OCI-LY3 (cell line): ENCODE data around the gene UBAC2.

ENCODE experiments used
- EZH2phosphoT487 ChIP-seq: fragments of 200-600 bp; shearing (Covaris generic); IDR thresholded peaks from 2 replicates; pipeline ENCODE4 v1.6.1; 2018; ENCODE audit warnings: antibody characterized with exemption, mixed run types, low read depth
- TF ChIP-seq, protein P1 (sequence below): fragments of 200-600, 300-600 bp; sonication (generic); IDR thresholded peaks from 2 replicates; pipeline ENCODE4 v1.5.1; 2014; ENCODE audit warnings: antibody characterized with exemption, low read length, low read depth

DNA sequence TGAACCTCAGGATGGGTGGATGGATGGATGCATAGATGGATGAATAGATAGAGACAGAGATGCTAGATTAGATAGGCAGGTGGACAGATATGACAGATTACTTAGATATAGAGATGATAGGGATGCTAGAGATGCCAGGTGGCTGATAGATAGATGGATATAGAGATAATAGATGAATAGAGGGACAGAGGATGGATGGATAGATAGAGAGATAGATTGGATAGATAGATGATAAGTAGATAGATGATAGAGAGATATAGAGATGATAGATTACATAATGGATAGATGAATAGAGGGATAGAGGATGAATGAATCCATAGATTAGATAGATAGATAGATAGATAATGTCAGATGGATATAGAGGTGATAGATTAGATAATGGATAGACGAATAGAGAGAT is 212.2 kb downstream of the UBAC2 start:
- TF ChIP-seq, protein P1, sequence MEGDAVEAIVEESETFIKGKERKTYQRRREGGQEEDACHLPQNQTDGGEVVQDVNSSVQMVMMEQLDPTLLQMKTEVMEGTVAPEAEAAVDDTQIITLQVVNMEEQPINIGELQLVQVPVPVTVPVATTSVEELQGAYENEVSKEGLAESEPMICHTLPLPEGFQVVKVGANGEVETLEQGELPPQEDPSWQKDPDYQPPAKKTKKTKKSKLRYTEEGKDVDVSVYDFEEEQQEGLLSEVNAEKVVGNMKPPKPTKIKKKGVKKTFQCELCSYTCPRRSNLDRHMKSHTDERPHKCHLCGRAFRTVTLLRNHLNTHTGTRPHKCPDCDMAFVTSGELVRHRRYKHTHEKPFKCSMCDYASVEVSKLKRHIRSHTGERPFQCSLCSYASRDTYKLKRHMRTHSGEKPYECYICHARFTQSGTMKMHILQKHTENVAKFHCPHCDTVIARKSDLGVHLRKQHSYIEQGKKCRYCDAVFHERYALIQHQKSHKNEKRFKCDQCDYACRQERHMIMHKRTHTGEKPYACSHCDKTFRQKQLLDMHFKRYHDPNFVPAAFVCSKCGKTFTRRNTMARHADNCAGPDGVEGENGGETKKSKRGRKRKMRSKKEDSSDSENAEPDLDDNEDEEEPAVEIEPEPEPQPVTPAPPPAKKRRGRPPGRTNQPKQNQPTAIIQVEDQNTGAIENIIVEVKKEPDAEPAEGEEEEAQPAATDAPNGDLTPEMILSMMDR = no peak
- no peak for TF ChIP-seq EZH2phosphoT487
